Mesendoderm (in vitro differentiated cells): ENCODE results near the gene CABP4.

Experiments
- DNase-seq: peaks from one replicate; pipeline ENCODE4 v3.0.0; 2013
- H2AK5ac ChIP-seq: 2 replicates; pipeline ENCODE4 v1.6.1; 2013; ENCODE audit warnings: low read length, inconsistent platforms
- H2BK120ac ChIP-seq: 2 replicates; pipeline ENCODE4 v1.6.1; 2013; ENCODE audit warnings: low read depth, mild to moderate bottlenecking, low read length, moderate library complexity, mixed read lengths
- H2BK15ac ChIP-seq: replicated peaks from 2 replicates; pipeline ENCODE4 v1.6.1; 2013; ENCODE audit warnings: low read depth, mild to moderate bottlenecking, moderate library complexity
- H2BK5ac ChIP-seq: 2 replicates; pipeline ENCODE4 v1.6.1; 2013; ENCODE audit warnings: low read length, inconsistent platforms
- H3K18ac ChIP-seq: 2 replicates; pipeline ENCODE4 v1.6.1; 2013; ENCODE audit warnings: mild to moderate bottlenecking, low read length, mixed read lengths
- H3K23ac ChIP-seq: one replicate; pipeline ENCODE4 v1.6.1; 2013; ENCODE audit warnings: low read length
- H3K27ac ChIP-seq: 2 replicates; pipeline ENCODE4 v1.5.1; 2013; ENCODE audit warnings: low read depth, mild to moderate bottlenecking, inconsistent platforms, low read length, moderate library complexity
- H3K27me3 ChIP-seq: 2 replicates; pipeline ENCODE4 v1.6.1; 2013; ENCODE audit warnings: low read length, control low read depth, mild to moderate bottlenecking, inconsistent platforms; ENCODE audit not compliant: insufficient read depth, poor library complexity
- H3K36me3 ChIP-seq: 2 replicates; pipeline ENCODE4 v1.6.1; 2013; ENCODE audit warnings: low read length, inconsistent platforms; ENCODE audit not compliant: control insufficient read depth, insufficient read depth
- H3K4ac ChIP-seq: one replicate; pipeline ENCODE4 v1.6.1; 2013; ENCODE audit warnings: low read depth, mild to moderate bottlenecking, low read length, moderate library complexity
- H3K4me1 ChIP-seq: 2 replicates; pipeline ENCODE4 v1.6.1; 2013; ENCODE audit warnings: low read depth, low read length, inconsistent platforms; ENCODE audit not compliant: control insufficient read depth
- H3K4me2 ChIP-seq: 2 replicates; pipeline ENCODE4 v1.6.1; 2013; ENCODE audit warnings: low read length
- H3K4me3 ChIP-seq: 2 replicates; pipeline ENCODE4 v1.5.1; 2013; ENCODE audit warnings: mild to moderate bottlenecking, low read length
- H3K56ac ChIP-seq: one replicate; pipeline ENCODE4 v1.6.1; 2013; ENCODE audit warnings: low read length
- H3K79me1 ChIP-seq: 2 replicates; pipeline ENCODE4 v1.6.1; 2013; ENCODE audit warnings: low read length, inconsistent platforms
- H3K79me2 ChIP-seq: 2 replicates; pipeline ENCODE4 v1.6.1; 2013; ENCODE audit warnings: mild to moderate bottlenecking, low read length; ENCODE audit not compliant: control insufficient read depth, insufficient read depth
- H3K9ac ChIP-seq: 2 replicates; pipeline ENCODE4 v1.6.1; 2013; ENCODE audit warnings: low read length, inconsistent platforms
- H4K5ac ChIP-seq: one replicate; pipeline ENCODE4 v1.6.1; 2013; ENCODE audit warnings: low read length
- H4K8ac ChIP-seq: one replicate; pipeline ENCODE4 v1.6.1; 2013; ENCODE audit warnings: low read depth, mild to moderate bottlenecking, control low read depth, low read length, moderate library complexity
- WGBS: extraction: QIAGEN DNeasy Blood & Tissue Kit; methylation state at CpG from one replicate; pipeline ENCODE4 v1.1.7; 2013; ENCODE audit warnings: low lambda C conversion rate, missing lambda C conversion rate; ENCODE audit not compliant: insufficient coverage; ENCODE audit errors: extremely low coverage; 5-methylcytosine and 5-hydroxymethylcytosine counted together

The CABP4 gene

GRCh38 chr11:67505605-67506396, 50.6 kb downstream of the CABP4 start:
- Histone ChIP-seq H3K4me2 (peak overlapping the region; percentile 27), H3K18ac (peak overlapping the region; percentile 8), H3K79me1 (peaks cover 13% of the 10 kb centered on the region), H2AK5ac (peak overlapping the region; percentile 78), H3K36me3 (no peaks in the 10 kb centered on the region), H4K8ac (no peak overlapping the region), H3K23ac (no peak overlapping the region), H3K27me3 (no peaks in the 10 kb centered on the region), H4K5ac (no peak overlapping the region), H3K27ac (peak overlapping the region; percentile 73), H2BK5ac (peak overlapping the region; percentile 55), H3K4me3 (no peak overlapping the region), H3K4me1 (peaks cover 10% of the 10 kb centered on the region), H3K9ac (peak overlapping the region; percentile 67), H2BK120ac (no peak overlapping the region), H3K56ac (peak overlapping the region; percentile 85), H2BK15ac (no peak overlapping the region), H3K79me2 (no peaks in the 10 kb centered on the region), H3K4ac (peak overlapping the region; percentile 46)
- no CpG with 5 or more reads among the region's 17 CpGs for WGBS
- DNase-seq, result peak; percentile 93

GRCh38 chr11:67506426-67507051, 51.4 kb downstream of the CABP4 start:
- Histone ChIP-seq H3K79me2 (no peaks in the 10 kb centered on the region), H3K9ac (peak overlapping the region; percentile 85), H3K23ac (no peak overlapping the region), H3K27me3 (no peaks in the 10 kb centered on the region), H2AK5ac (no peak overlapping the region), H2BK5ac (no peak overlapping the region), H3K27ac (no peak overlapping the region), H3K18ac (no peak overlapping the region), H2BK120ac (no peak overlapping the region), H3K56ac (peak overlapping the region; percentile 56), H3K4me2 (no peak overlapping the region), H4K8ac (no peak overlapping the region), H4K5ac (no peak overlapping the region), H3K36me3 (no peaks in the 10 kb centered on the region), H3K4me3 (no peak overlapping the region), H2BK15ac (no peak overlapping the region), H3K79me1 (peaks cover 13% of the 10 kb centered on the region), H3K4ac (no peak overlapping the region), H3K4me1 (peaks cover 10% of the 10 kb centered on the region)
- WGBS, result no CpG with 5 or more reads among the region's 16 CpGs
- no peak for DNase-seq

DNA sequence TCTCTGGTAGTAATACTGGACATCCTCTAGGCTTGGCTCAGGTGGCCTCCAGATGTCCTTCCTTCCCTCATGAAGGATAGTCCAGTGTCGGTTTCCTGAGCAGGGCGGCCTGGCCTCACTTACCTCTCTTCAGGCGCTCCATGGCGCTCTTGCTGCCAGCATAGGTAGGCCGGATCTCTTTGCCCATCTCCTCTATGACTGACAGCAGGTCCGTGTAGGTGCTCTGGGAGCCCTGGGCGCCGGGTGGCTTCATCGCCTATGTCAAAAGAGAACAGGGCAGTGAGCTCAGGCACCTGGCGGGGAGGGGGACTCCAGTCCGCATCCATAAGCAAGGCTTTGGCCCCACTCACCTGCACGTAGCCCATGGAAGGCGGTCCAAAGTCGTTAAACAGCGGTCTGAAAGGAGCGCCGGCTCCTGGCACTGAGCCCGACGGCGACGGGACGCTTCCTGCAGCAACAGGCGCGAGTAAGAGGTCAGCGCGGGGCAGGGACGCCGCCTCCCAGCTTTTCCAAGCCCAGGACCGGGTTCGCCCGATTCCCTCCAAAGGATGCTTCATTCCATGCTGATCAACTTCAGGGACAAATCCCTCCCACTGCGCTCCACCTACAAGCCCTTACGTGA, 52.2 kb downstream of the CABP4 start:
- H3K4me3 ChIP-seq, result peak overlapping the region; percentile 77
- H3K23ac ChIP-seq, result peak overlapping the region; percentile 80
- H3K36me3 ChIP-seq, result no peaks in the 10 kb centered on the region
- H2BK15ac ChIP-seq, result no peak overlapping the region
- H3K18ac ChIP-seq, result no peak overlapping the region
- no peak overlapping the region for H2AK5ac ChIP-seq
- no peak overlapping the region for H3K4ac ChIP-seq
- H3K4me1 ChIP-seq, result peaks cover 10% of the 10 kb centered on the region
- H3K79me1 ChIP-seq, result peaks cover 13% of the 10 kb centered on the region
- H3K4me2 ChIP-seq, result peak overlapping the region; percentile 92
- no peak overlapping the region for H4K8ac ChIP-seq
- no peak overlapping the region for H3K27ac ChIP-seq
- no peak for DNase-seq
- H2BK5ac ChIP-seq, result no peak overlapping the region
- H4K5ac ChIP-seq, result no peak overlapping the region
- WGBS, result no CpG with 5 or more reads among the region's 33 CpGs
- no peaks in the 10 kb centered on the region for H3K79me2 ChIP-seq
- H2BK120ac ChIP-seq, result no peak overlapping the region
- H3K9ac ChIP-seq, result peak overlapping the region; percentile 85
- H3K27me3 ChIP-seq, result no peaks in the 10 kb centered on the region
- H3K56ac ChIP-seq, result peak overlapping the region; percentile 93

GRCh38 chr11:67507864-67508485, 52.8 kb downstream of the CABP4 start, which contains the start of gene CDK2AP2:
Gene CDK2AP2 (minus strand): TSS chr11:67508162. CDS start chr11:67508082, 80 bp downstream.
- Histone ChIP-seq H3K79me1 (peaks cover 13% of the 10 kb centered on the region), H3K36me3 (no peaks in the 10 kb centered on the region), H4K5ac (no peak within 1 kb of the TSS), H2BK15ac (no peak within 1 kb of the TSS), H2AK5ac (no peak within 1 kb of the TSS), H3K27me3 (no peaks in the 10 kb centered on the region), H3K56ac (peak within 1 kb of the TSS; percentile 98), H3K23ac (peak within 1 kb of the TSS; percentile 80), H3K9ac (peak within 1 kb of the TSS; percentile 93), H3K27ac (peak within 1 kb of the TSS; percentile 90), H3K4me1 (peaks cover 10% of the 10 kb centered on the region), H3K18ac (peak within 1 kb of the TSS; percentile 62), H3K79me2 (no peaks in the 10 kb centered on the region), H2BK120ac (no peak within 1 kb of the TSS), H3K4ac (no peak within 1 kb of the TSS), H2BK5ac (no peak within 1 kb of the TSS), H3K4me2 (peak within 1 kb of the TSS; percentile 92), H4K8ac (no peak within 1 kb of the TSS), H3K4me3 (peak within 1 kb of the TSS; percentile 86)
- WGBS, result no CpG with 5 or more reads among the region's 57 CpGs
- peak; percentile 100 for DNase-seq

- no CpG with 5 or more reads among the region's 57 CpGs for WGBS
- peak; percentile 98 for DNase-seq
- H2BK15ac ChIP-seq, result no peak overlapping the region
These were observed 53.5 kb downstream of the CABP4 start for GRCh38 chr11:67508486-67509121.

More at GRCh38 chr11:67508486-67509121, 53.5 kb downstream of the CABP4 start:
- Histone ChIP-seq H4K5ac (no peak overlapping the region), H3K79me2 (no peaks in the 10 kb centered on the region), H3K4me1 (peaks cover 10% of the 10 kb centered on the region), H2BK5ac (no peak overlapping the region), H3K27me3 (no peaks in the 10 kb centered on the region), H3K27ac (peak overlapping the region; percentile 90), H4K8ac (no peak overlapping the region), H3K23ac (no peak overlapping the region), H3K56ac (peak overlapping the region; percentile 98), H2BK120ac (no peak overlapping the region), H3K9ac (peak overlapping the region; percentile 93), H3K4ac (no peak overlapping the region), H3K18ac (peak overlapping the region; percentile 62), H3K4me3 (peak overlapping the region; percentile 86), H3K4me2 (peak overlapping the region; percentile 91), H3K79me1 (peaks cover 11% of the 10 kb centered on the region), H3K36me3 (no peaks in the 10 kb centered on the region), H2AK5ac (no peak overlapping the region)
